GM10266 (cell line): Measurements from ENCODE around the gene CLEC17A.
"Not testable (repeated sequence)": the region's sequence is repeated elsewhere in the genome, so short reads cannot be mapped to it uniquely, and the experiment has no call there.

Source experiments
- DNase-seq: peaks from one replicate; pipeline ENCODE4 v3.0.0; 2012; ENCODE audit errors: extremely low spot score
- TF ChIP-seq, protein P1 (sequence below): IDR thresholded peaks from 2 replicates; pipeline ENCODE4 v1.5.1; 2012; ENCODE audit warnings: mild to moderate bottlenecking, low read depth; ENCODE audit not compliant: control insufficient read depth, insufficient read depth; ENCODE audit errors: missing control alignments

Gene CLEC17A

GRCh38 chr19:14576363-14576762 lies 6.5 kb upstream of the CLEC17A start:
- TF ChIP-seq, protein P1, sequence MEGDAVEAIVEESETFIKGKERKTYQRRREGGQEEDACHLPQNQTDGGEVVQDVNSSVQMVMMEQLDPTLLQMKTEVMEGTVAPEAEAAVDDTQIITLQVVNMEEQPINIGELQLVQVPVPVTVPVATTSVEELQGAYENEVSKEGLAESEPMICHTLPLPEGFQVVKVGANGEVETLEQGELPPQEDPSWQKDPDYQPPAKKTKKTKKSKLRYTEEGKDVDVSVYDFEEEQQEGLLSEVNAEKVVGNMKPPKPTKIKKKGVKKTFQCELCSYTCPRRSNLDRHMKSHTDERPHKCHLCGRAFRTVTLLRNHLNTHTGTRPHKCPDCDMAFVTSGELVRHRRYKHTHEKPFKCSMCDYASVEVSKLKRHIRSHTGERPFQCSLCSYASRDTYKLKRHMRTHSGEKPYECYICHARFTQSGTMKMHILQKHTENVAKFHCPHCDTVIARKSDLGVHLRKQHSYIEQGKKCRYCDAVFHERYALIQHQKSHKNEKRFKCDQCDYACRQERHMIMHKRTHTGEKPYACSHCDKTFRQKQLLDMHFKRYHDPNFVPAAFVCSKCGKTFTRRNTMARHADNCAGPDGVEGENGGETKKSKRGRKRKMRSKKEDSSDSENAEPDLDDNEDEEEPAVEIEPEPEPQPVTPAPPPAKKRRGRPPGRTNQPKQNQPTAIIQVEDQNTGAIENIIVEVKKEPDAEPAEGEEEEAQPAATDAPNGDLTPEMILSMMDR, result no peak
- DNase-seq, result no peak

- TF ChIP-seq, protein P1, result no peak
- no peak for DNase-seq
Observed at GRCh38 chr19:14577264-14577663, 5.6 kb upstream of the CLEC17A start.

GRCh38 chr19:14577885-14578427 lies 4.9 kb upstream of the CLEC17A start:
- DNase-seq, result peak; percentile 39
- TF ChIP-seq, protein P1, result no peak

GRCh38 chr19:14580623-14581237 lies 2.2 kb upstream of the CLEC17A start:
- TF ChIP-seq, protein P1, result no peak
- DNase-seq, result peak; percentile 35

- DNase-seq, result not testable (repeated sequence)
Observed at GRCh38 chr19:14584372-14584771, 1.5 kb downstream of the CLEC17A start.

DNA sequence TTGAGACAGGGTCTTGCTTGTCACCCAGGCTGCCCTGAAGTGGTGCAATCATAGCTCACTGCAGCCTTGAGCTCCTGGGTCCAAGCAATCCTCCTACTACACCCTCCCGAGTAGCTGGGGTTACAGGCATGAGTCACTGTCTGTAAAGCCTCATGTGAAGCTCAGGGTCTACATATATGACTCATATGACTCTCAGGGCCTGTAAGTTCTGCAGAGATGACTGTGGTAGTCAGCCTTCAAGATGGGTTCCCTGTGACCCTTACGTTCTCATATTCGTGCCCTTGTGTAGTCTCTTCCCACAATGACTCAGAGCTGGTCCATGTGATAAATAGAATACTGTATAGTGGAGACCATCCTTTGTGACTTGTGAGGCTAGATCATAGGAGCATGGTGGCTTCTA lies 2.3 kb downstream of the CLEC17A start:
- not testable (repeated sequence) for DNase-seq

- not testable (repeated sequence) for DNase-seq
Observed at GRCh38 chr19:14589433-14589832, 6.5 kb downstream of the CLEC17A start.

DNA sequence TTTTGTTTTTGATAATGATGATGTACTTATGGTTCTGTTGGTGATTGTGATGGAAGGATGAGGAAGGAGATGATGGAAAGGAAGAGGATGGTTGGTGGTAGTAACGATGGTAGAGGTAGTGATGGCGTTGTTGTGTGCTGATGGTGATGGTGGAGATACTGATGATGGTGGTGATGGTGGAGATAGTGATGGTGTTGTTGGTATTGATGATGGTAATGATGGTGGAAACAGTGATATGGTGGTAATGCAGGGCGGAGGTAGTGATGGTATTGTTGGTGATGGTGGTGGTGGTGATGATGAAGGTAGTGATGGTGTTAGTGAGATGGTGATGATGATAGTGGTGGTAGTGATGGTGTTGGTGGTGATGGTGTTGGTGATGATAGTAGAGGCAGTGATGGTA lies 12.7 kb downstream of the CLEC17A start:
- TF ChIP-seq, protein P1, result no peak

GRCh38 chr19:14599548-14600147 lies 16.8 kb downstream of the CLEC17A start:
- TF ChIP-seq, protein P1, result no peak
- DNase-seq, result no peak

More for the DNA sequence above, 12.7 kb downstream of the CLEC17A start:
- no peak for DNase-seq
